ENCODE results near the gene MKNK2. TPM values are rescaled to one million over a fixed set of nuclear protein-coding genes. Genes with fewer than 3 reads are reported as not detected.
"Not testable (repeated sequence)": the region's sequence is repeated elsewhere in the genome, so short reads cannot be mapped to it uniquely, and the experiment has no call there.

Gene MKNK2
- total and polyA plus RNA-seq, 10 of the 15 experiments (the other 5 are each of a cell fraction or from before 2014, with no cell fraction given): 9.6 to 365 (median 69.9) TPM

- DNase-seq (ENCODE audit: low read depth, low spot score) (no peak), ATAC-seq (no peak), FAIRE-seq (no peak)
- H3K9ac ChIP-seq (ENCODE audit: control insufficient read depth, insufficient read depth, low read length): no peak overlapping the region
- peaks cover 0 to 6% of the 10 kb centered on the region in 2 experiments; a peak in 3 of 4 replicates for H3K36me3 ChIP-seq (ENCODE audit: control insufficient read depth in 2 of 2, insufficient read depth in 2 of 2, low read length in 1 of 2)
- SMC1A ChIA-PET (ENCODE audit: uncharacterized antibody, unreplicated experiment): no interaction called here
- RAD21 ChIA-PET (ENCODE audit: unreplicated experiment): no interaction called here
- TF ChIP-seq MLLT1 (IDR thresholded peaks at IDR 0.05) (no peak), POLR2AphosphoS2 (IDR thresholded peaks at IDR 0.05; ENCODE audit: low read depth, low read length) (peak; percentile 54; the same call in 1 of the 2 replicates)
- in situ Hi-C loops (cut with MboI): no loop called here
- H3K4me2 ChIP-seq (ENCODE audit: control insufficient read depth, insufficient read depth): no peak overlapping the region
- no peaks in the 10 kb centered on the region for H3K27me3 ChIP-seq (replicated peaks in 1 of 2; ENCODE audit: control insufficient read depth in 2 of 2, insufficient read depth in 2 of 2, low read length in 1 of 2)
- BruUV-seq (replicated peaks): no TSS peak
- H3K4me1 ChIP-seq (ENCODE audit: control insufficient read depth, insufficient read depth, low read length): no peaks in the 10 kb centered on the region
- H2AFZ ChIP-seq (ENCODE audit: control insufficient read depth, low read depth, low read length): no peak overlapping the region
- H3K4me3 ChIP-seq: no peak overlapping the region
- H3K9me3 ChIP-seq (replicated peaks; ENCODE audit: control insufficient read depth, insufficient read depth, low read length): no peaks in the 10 kb centered on the region
- 94% methylated on average over 40 of the region's 40 CpGs for WGBS (ENCODE audit: insufficient coverage, insufficient replicate concordance, low lambda C conversion rate, missing lambda C conversion rate)
- no peaks in the 10 kb centered on the region for H4K20me1 ChIP-seq (ENCODE audit: control insufficient read depth, insufficient read depth)
- no peak overlapping the region for H3K27ac ChIP-seq (ENCODE audit: control insufficient read depth, insufficient read depth)
- POLR2A ChIA-PET: no interaction called here
- intact Hi-C loops (cut with micrococcal nuclease; ENCODE audit: unreplicated experiment): no loop called here
- CTCF ChIA-PET: no interaction called here
- H3K79me2 ChIP-seq (ENCODE audit: control insufficient read depth, insufficient read depth, low read length): no peaks in the 10 kb centered on the region
Observed at GRCh38 chr19:1989513-1990229, 61.4 kb downstream of the MKNK2 start.

GRCh38 chr19:1988464-1988863 is 62.6 kb downstream of the MKNK2 start:
- DNase-seq (ENCODE audit: low read depth, low spot score); H3K79me2 ChIP-seq (ENCODE audit: control insufficient read depth, insufficient read depth, low read length); BruUV-seq (replicated peaks); H3K36me3 ChIP-seq (ENCODE audit: control insufficient read depth in 2 of 2, insufficient read depth in 2 of 2, low read length in 1 of 2); POLR2A ChIA-PET; H3K27me3 ChIP-seq (replicated peaks in 1 of 2; ENCODE audit: control insufficient read depth in 2 of 2, insufficient read depth in 2 of 2, low read length in 1 of 2); SMC1A ChIA-PET (ENCODE audit: uncharacterized antibody, unreplicated experiment); H3K9ac ChIP-seq (ENCODE audit: control insufficient read depth, insufficient read depth, low read length); RAD21 ChIA-PET (ENCODE audit: unreplicated experiment); H3K4me3 ChIP-seq; ATAC-seq; H2AFZ ChIP-seq (ENCODE audit: control insufficient read depth, low read depth, low read length); H3K4me1 ChIP-seq (ENCODE audit: control insufficient read depth, insufficient read depth, low read length); CTCF ChIA-PET; in situ Hi-C loops (cut with MboI); H4K20me1 ChIP-seq (ENCODE audit: control insufficient read depth, insufficient read depth); intact Hi-C loops (cut with micrococcal nuclease; ENCODE audit: unreplicated experiment); FAIRE-seq; H3K27ac ChIP-seq (ENCODE audit: control insufficient read depth, insufficient read depth); H3K9me3 ChIP-seq (replicated peaks; ENCODE audit: control insufficient read depth, insufficient read depth, low read length); H3K4me2 ChIP-seq (ENCODE audit: control insufficient read depth, insufficient read depth): not testable (repeated sequence)
- 96% methylated on average over 10 of the region's 10 CpGs for WGBS (ENCODE audit: insufficient coverage, insufficient replicate concordance, low lambda C conversion rate, missing lambda C conversion rate)

Small RNA genes within 50 kb of the gene (small RNA-seq; reads per million reads assigned to genes)
- not detected for gene AC007136.1

Other genes starting within 250 kb of the MKNK2 start
Only the 7 nearest of the 17 such genes appear.
- gene ADAT3, start 145.8 kb downstream of the MKNK2 start, total RNA-seq (2014; rRNA removed): 3.8 and 5.6 TPM in 2 replicates
- gene ADAT3, start 145.8 kb downstream of the MKNK2 start, total RNA-seq (2014; rRNA removed; fragmentation: Illumina TruSeq; extraction: Trizol): 0.27 TPM in 1 of 2 replicates, not detected in the other
- 11.6 and 11.8 TPM in 2 replicates for gene ADAT3, start 145.8 kb downstream of the MKNK2 start, total RNA-seq (2021)
- gene ADAT3, start 145.8 kb downstream of the MKNK2 start, polyA plus RNA-seq (2011; rRNA removed): 0.13 and 0.46 TPM in 2 replicates
- gene ADAT3, start 145.8 kb downstream of the MKNK2 start, polyA plus RNA-seq (2014; fragmentation: Illumina TruSeq; extraction: Trizol): not detected in 2 replicates
- not detected for gene ADAT3, start 145.8 kb downstream of the MKNK2 start, polyA plus RNA-seq (2014; fragmentation: Nextera tagmentation; extraction: Ambion mirVana)
- gene ADAT3, start 145.8 kb downstream of the MKNK2 start, polyA plus RNA-seq (2014; rRNA removed): 11.0 and 13.2 TPM in 2 replicates
- 1 to 10 TPM; 7.7 to 8.9 TPM for gene ADAT3, start 145.8 kb downstream of the MKNK2 start, polyA plus RNA-seq (2016; fragmentation: Nextera tagmentation; extraction: Ambion mirVana)
- gene CSNK1G2, start 110.1 kb downstream of the MKNK2 start, total RNA-seq (2014; rRNA removed): 78.9 and 79.6 TPM in 2 replicates
- 24.6 and 32.5 TPM in 2 replicates for gene CSNK1G2, start 110.1 kb downstream of the MKNK2 start, total RNA-seq (2014; rRNA removed; fragmentation: Illumina TruSeq; extraction: Trizol)
- gene CSNK1G2, start 110.1 kb downstream of the MKNK2 start, total RNA-seq (2021): 67.3 and 71.3 TPM in 2 replicates
- 25.2 and 54.1 TPM in 2 replicates for gene CSNK1G2, start 110.1 kb downstream of the MKNK2 start, polyA plus RNA-seq (2011; rRNA removed)
- 3.1 and 17.5 TPM in 2 replicates for gene CSNK1G2, start 110.1 kb downstream of the MKNK2 start, polyA plus RNA-seq (2014; fragmentation: Illumina TruSeq; extraction: Trizol)
- gene CSNK1G2, start 110.1 kb downstream of the MKNK2 start, polyA plus RNA-seq (2014; fragmentation: Nextera tagmentation; extraction: Ambion mirVana): under 1 TPM; 0.64 to 0.84 TPM
- gene CSNK1G2, start 110.1 kb downstream of the MKNK2 start, polyA plus RNA-seq (2014; rRNA removed): 107 and 109 TPM in 2 replicates
- 1 to 10 TPM; 4.6 to 5.6 TPM for gene CSNK1G2, start 110.1 kb downstream of the MKNK2 start, polyA plus RNA-seq (2016; fragmentation: Nextera tagmentation; extraction: Ambion mirVana)
- 18.3 and 19.9 TPM in 2 replicates for gene BTBD2, start 35.5 kb downstream of the MKNK2 start, total RNA-seq (2014; rRNA removed)
- 8.2 and 10.6 TPM in 2 replicates for gene BTBD2, start 35.5 kb downstream of the MKNK2 start, total RNA-seq (2014; rRNA removed; fragmentation: Illumina TruSeq; extraction: Trizol)
- 62.2 and 66.2 TPM in 2 replicates for gene BTBD2, start 35.5 kb downstream of the MKNK2 start, total RNA-seq (2021)
- 8.8 and 18.6 TPM in 2 replicates for gene BTBD2, start 35.5 kb downstream of the MKNK2 start, polyA plus RNA-seq (2011; rRNA removed)
- gene BTBD2, start 35.5 kb downstream of the MKNK2 start, polyA plus RNA-seq (2014; fragmentation: Illumina TruSeq; extraction: Trizol): 3.2 and 10.1 TPM in 2 replicates
- gene BTBD2, start 35.5 kb downstream of the MKNK2 start, polyA plus RNA-seq (2014; fragmentation: Nextera tagmentation; extraction: Ambion mirVana): under 1 TPM; 0.13 to 0.37 TPM
- 45.4 and 50.9 TPM in 2 replicates for gene BTBD2, start 35.5 kb downstream of the MKNK2 start, polyA plus RNA-seq (2014; rRNA removed)
- 1 to 10 TPM; 4.5 to 5.5 TPM for gene BTBD2, start 35.5 kb downstream of the MKNK2 start, polyA plus RNA-seq (2016; fragmentation: Nextera tagmentation; extraction: Ambion mirVana)
- gene MOB3A, start 45.1 kb upstream of the MKNK2 start, total RNA-seq (2014; rRNA removed): 56.6 and 69.6 TPM in 2 replicates
- 32.7 and 40.5 TPM in 2 replicates for gene MOB3A, start 45.1 kb upstream of the MKNK2 start, total RNA-seq (2014; rRNA removed; fragmentation: Illumina TruSeq; extraction: Trizol)
- gene MOB3A, start 45.1 kb upstream of the MKNK2 start, total RNA-seq (2021): 176 and 181 TPM in 2 replicates
- 71.7 and 229 TPM in 2 replicates for gene MOB3A, start 45.1 kb upstream of the MKNK2 start, polyA plus RNA-seq (2011; rRNA removed)
- gene MOB3A, start 45.1 kb upstream of the MKNK2 start, polyA plus RNA-seq (2014; fragmentation: Illumina TruSeq; extraction: Trizol): 54.2 and 82.9 TPM in 2 replicates
- 10 to 100 TPM in 1 of 2 experiments, 1 to 10 TPM in 1; 7.5 to 10.9 TPM for gene MOB3A, start 45.1 kb upstream of the MKNK2 start, polyA plus RNA-seq (2014; fragmentation: Nextera tagmentation; extraction: Ambion mirVana)
- 123 and 147 TPM in 2 replicates for gene MOB3A, start 45.1 kb upstream of the MKNK2 start, polyA plus RNA-seq (2014; rRNA removed)
- gene MOB3A, start 45.1 kb upstream of the MKNK2 start, polyA plus RNA-seq (2016; fragmentation: Nextera tagmentation; extraction: Ambion mirVana): 10 to 100 TPM; 79.3 to 79.5 TPM
- gene IZUMO4, start 45.7 kb upstream of the MKNK2 start, total RNA-seq (2014; rRNA removed): 20.7 and 22.3 TPM in 2 replicates
- gene IZUMO4, start 45.7 kb upstream of the MKNK2 start, total RNA-seq (2014; rRNA removed; fragmentation: Illumina TruSeq; extraction: Trizol): 7.2 and 7.6 TPM in 2 replicates
- gene IZUMO4, start 45.7 kb upstream of the MKNK2 start, total RNA-seq (2021): 12.0 and 14.6 TPM in 2 replicates
- gene IZUMO4, start 45.7 kb upstream of the MKNK2 start, polyA plus RNA-seq (2011; rRNA removed): 14.2 and 22.9 TPM in 2 replicates
- gene IZUMO4, start 45.7 kb upstream of the MKNK2 start, polyA plus RNA-seq (2014; fragmentation: Illumina TruSeq; extraction: Trizol): 3.8 and 7.3 TPM in 2 replicates
- 1 to 10 TPM in 1 of 2 experiments, under 1 TPM in 1; 0.53 to 1.9 TPM for gene IZUMO4, start 45.7 kb upstream of the MKNK2 start, polyA plus RNA-seq (2014; fragmentation: Nextera tagmentation; extraction: Ambion mirVana)
- gene IZUMO4, start 45.7 kb upstream of the MKNK2 start, polyA plus RNA-seq (2014; rRNA removed): 27.1 and 30.3 TPM in 2 replicates
- 1 to 10 TPM; 5.5 to 6.9 TPM for gene IZUMO4, start 45.7 kb upstream of the MKNK2 start, polyA plus RNA-seq (2016; fragmentation: Nextera tagmentation; extraction: Ambion mirVana)
- gene AP3D1, start 100.3 kb upstream of the MKNK2 start, total RNA-seq (2014; rRNA removed): 71.8 and 74.1 TPM in 2 replicates
- gene AP3D1, start 100.3 kb upstream of the MKNK2 start, total RNA-seq (2014; rRNA removed; fragmentation: Illumina TruSeq; extraction: Trizol): 25.6 and 26.7 TPM in 2 replicates
- 98.4 and 108 TPM in 2 replicates for gene AP3D1, start 100.3 kb upstream of the MKNK2 start, total RNA-seq (2021)
- gene AP3D1, start 100.3 kb upstream of the MKNK2 start, polyA plus RNA-seq (2011; rRNA removed): 21.1 and 58.0 TPM in 2 replicates
- gene AP3D1, start 100.3 kb upstream of the MKNK2 start, polyA plus RNA-seq (2014; fragmentation: Illumina TruSeq; extraction: Trizol): 42.5 and 68.7 TPM in 2 replicates
- 1 to 10 TPM; 1.5 to 3.0 TPM for gene AP3D1, start 100.3 kb upstream of the MKNK2 start, polyA plus RNA-seq (2014; fragmentation: Nextera tagmentation; extraction: Ambion mirVana)
- gene AP3D1, start 100.3 kb upstream of the MKNK2 start, polyA plus RNA-seq (2014; rRNA removed): 67.6 and 77.8 TPM in 2 replicates
- 10 to 100 TPM; 19.4 to 60.2 TPM for gene AP3D1, start 100.3 kb upstream of the MKNK2 start, polyA plus RNA-seq (2016; fragmentation: Nextera tagmentation; extraction: Ambion mirVana)
- gene DOT1L, start 112.7 kb upstream of the MKNK2 start, total RNA-seq (2014; rRNA removed): 9.2 and 9.5 TPM in 2 replicates
- 5.4 and 7.0 TPM in 2 replicates for gene DOT1L, start 112.7 kb upstream of the MKNK2 start, total RNA-seq (2014; rRNA removed; fragmentation: Illumina TruSeq; extraction: Trizol)
- 54.7 and 59.5 TPM in 2 replicates for gene DOT1L, start 112.7 kb upstream of the MKNK2 start, total RNA-seq (2021)
- 7.1 and 11.4 TPM in 2 replicates for gene DOT1L, start 112.7 kb upstream of the MKNK2 start, polyA plus RNA-seq (2011; rRNA removed)
- 2.9 and 9.6 TPM in 2 replicates for gene DOT1L, start 112.7 kb upstream of the MKNK2 start, polyA plus RNA-seq (2014; fragmentation: Illumina TruSeq; extraction: Trizol)
- under 1 TPM; 0.18 to 0.26 TPM for gene DOT1L, start 112.7 kb upstream of the MKNK2 start, polyA plus RNA-seq (2014; fragmentation: Nextera tagmentation; extraction: Ambion mirVana)
- gene DOT1L, start 112.7 kb upstream of the MKNK2 start, polyA plus RNA-seq (2014; rRNA removed): 22.2 and 29.1 TPM in 2 replicates
- gene DOT1L, start 112.7 kb upstream of the MKNK2 start, polyA plus RNA-seq (2016; fragmentation: Nextera tagmentation; extraction: Ambion mirVana): 10 to 100 TPM; 10.1 to 12.9 TPM